OCI-LY7 (cell line): ENCODE results near the gene ACTN2.

Source experiments
- EZH2phosphoT487 ChIP-seq: fragments of 200-600 bp; sonication (generic); IDR thresholded peaks from 2 replicates; pipeline ENCODE4 v1.6.1; 2018; ENCODE audit warnings: low read depth, borderline replicate concordance, mild to moderate bottlenecking, mixed run types, antibody characterized with exemption, low read length, moderate library complexity, mixed read lengths
- TF ChIP-seq, protein P1 (sequence below): fragments of 200-600 bp; sonication (generic); conservative IDR thresholded peaks from 2 replicates; pipeline ENCODE4 v1.5.1; 2014; ENCODE audit warnings: mild to moderate bottlenecking, antibody characterized with exemption, low read length, moderate library complexity, mixed read lengths

DNA sequence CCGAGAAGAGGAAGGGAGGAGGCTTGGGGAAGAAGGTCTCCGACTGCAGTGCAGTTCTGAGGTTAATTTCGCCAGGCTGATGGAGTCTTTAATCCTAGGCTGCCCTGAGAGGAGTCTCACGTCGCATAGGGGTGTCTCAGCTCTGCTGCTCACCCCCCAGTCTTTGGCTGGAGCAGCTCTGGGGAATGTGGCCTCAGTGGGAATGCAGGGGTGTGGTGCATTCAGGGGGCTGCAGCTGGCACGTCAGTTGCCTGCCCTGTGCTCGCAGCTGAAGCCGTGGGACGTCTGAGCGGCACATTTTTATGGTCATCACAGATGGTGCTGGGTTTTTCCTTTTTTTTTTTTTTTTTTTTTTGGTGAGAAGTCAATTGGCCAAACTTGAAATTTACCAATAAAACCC, 38.2 kb downstream of the ACTN2 start:
- TF ChIP-seq, protein P1, sequence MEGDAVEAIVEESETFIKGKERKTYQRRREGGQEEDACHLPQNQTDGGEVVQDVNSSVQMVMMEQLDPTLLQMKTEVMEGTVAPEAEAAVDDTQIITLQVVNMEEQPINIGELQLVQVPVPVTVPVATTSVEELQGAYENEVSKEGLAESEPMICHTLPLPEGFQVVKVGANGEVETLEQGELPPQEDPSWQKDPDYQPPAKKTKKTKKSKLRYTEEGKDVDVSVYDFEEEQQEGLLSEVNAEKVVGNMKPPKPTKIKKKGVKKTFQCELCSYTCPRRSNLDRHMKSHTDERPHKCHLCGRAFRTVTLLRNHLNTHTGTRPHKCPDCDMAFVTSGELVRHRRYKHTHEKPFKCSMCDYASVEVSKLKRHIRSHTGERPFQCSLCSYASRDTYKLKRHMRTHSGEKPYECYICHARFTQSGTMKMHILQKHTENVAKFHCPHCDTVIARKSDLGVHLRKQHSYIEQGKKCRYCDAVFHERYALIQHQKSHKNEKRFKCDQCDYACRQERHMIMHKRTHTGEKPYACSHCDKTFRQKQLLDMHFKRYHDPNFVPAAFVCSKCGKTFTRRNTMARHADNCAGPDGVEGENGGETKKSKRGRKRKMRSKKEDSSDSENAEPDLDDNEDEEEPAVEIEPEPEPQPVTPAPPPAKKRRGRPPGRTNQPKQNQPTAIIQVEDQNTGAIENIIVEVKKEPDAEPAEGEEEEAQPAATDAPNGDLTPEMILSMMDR, result no peak
- no peak for TF ChIP-seq EZH2phosphoT487
